Vagina (tissue), 2 donors: Measurements from ENCODE around the gene ZBTB7C. TPM values are rescaled to one million over a fixed set of nuclear protein-coding genes. Genes with fewer than 3 reads are reported as not detected.

Source experiments
- DNase-seq, 2 donors: peaks; one replicate each; pipeline ENCODE4 v3.0.0-alpha.2; 2017; ENCODE audit errors: extremely low spot score in 2 of 2
- H3K27ac ChIP-seq: fragments of 200-600 bp; sonication (generic); one replicate; pipeline ENCODE4 v1.5.1; 2019
- H3K27me3 ChIP-seq: fragments of 200-600 bp; sonication (generic); one replicate; pipeline ENCODE4 v1.5.1; 2019
- H3K36me3 ChIP-seq, 2 donors: fragments of 200-600 bp; sonication (generic); one replicate each; pipeline ENCODE4 v1.5.1; 2017 to 2019
- H3K4me1 ChIP-seq: fragments of 200-600 bp; sonication (generic); one replicate; pipeline ENCODE4 v1.5.1; 2019
- H3K4me3 ChIP-seq, 2 donors: fragments of 200-600 bp; sonication (generic); 1 replicate in 1 of 2; 2 replicates in 1 of 2; pipeline ENCODE4 v1.5.1; 2016 to 2019
- H3K9me3 ChIP-seq: fragments of 200-600 bp; sonication (generic); one replicate; pipeline ENCODE4 v1.5.1; 2019
- CTCF ChIP-seq, 3 experiments: fragments of 450-650 bp in 2 of 3; fragments of 200-600 bp in 1 of 3; sonication (generic) in 1 of 3; IDR thresholded peaks; one replicate each; pipeline ENCODE4 v1.5.1; 2017 to 2019; ENCODE audit warnings: antibody characterized with exemption in 3 of 3, mild to moderate bottlenecking in 2 of 3, moderate library complexity in 2 of 3
- POLR2A ChIP-seq, 2 donors: fragments of 450-650 bp; IDR thresholded peaks; one replicate each; pipeline ENCODE4 v1.6.1; 2017; ENCODE audit warnings: antibody characterized with exemption in 2 of 2, mild to moderate bottlenecking in 2 of 2, moderate library complexity in 2 of 2
- POLR2AphosphoS5 ChIP-seq, 2 donors: sonication (generic); formaldehyde crosslinking; IDR thresholded peaks; one replicate each; pipeline ENCODE4 v1.9.0; 2017; ENCODE audit warnings: antibody characterized with exemption in 2 of 2, mild to moderate bottlenecking in 2 of 2, low read depth in 1 of 2; ENCODE audit not compliant: insufficient read depth in 1 of 2
- intact Hi-C: fragments of 100-400 bp; cut with DNase I; formaldehyde crosslinking; loops from one replicate; pipeline ENCODE4 v1.15.1; 2023
- total RNA-seq: library from RNA; depleted of rRNA; stranded (reverse); fragments of >200 nt; gene quantifications from one replicate; pipeline ENCODE4 v1.2.3, GENCODE V29; 2016

Gene ZBTB7C
- total RNA-seq, 1 donor from 2014 or later, result 40.5 TPM

GRCh38 chr18:48356909-48357631 lies 52.1 kb downstream of the ZBTB7C start:
- Histone ChIP-seq H3K9me3 (no peaks in the 10 kb centered on the region), H3K4me1 (peaks cover 6% of the 10 kb centered on the region), H3K27me3 (no peaks in the 10 kb centered on the region), H3K36me3 (no peaks in the 10 kb centered on the region), H3K4me3 (no peak overlapping the region), H3K27ac (no peak overlapping the region)
- peak; percentile 70 to 75 for DNase-seq
- intact Hi-C loops, result no loop called here
- TF ChIP-seq CTCF (IDR thresholded peaks at IDR 0.05) (no peak), POLR2AphosphoS5 (IDR thresholded peaks at IDR 0.05; ENCODE audit: insufficient read depth in 1 of 2, low read depth in 1 of 2) (no peak), POLR2A (IDR thresholded peaks at IDR 0.05) (no peak)

GRCh38 chr18:48356151-48356745 lies 52.9 kb downstream of the ZBTB7C start:
- H3K36me3 ChIP-seq, result no peaks in the 10 kb centered on the region
- no peak overlapping the region for H3K4me3 ChIP-seq
- peaks cover 6% of the 10 kb centered on the region for H3K4me1 ChIP-seq
- no peaks in the 10 kb centered on the region for H3K9me3 ChIP-seq
- DNase-seq, result peak; percentile 60 to 64
- intact Hi-C loops, result no loop called here
- TF ChIP-seq POLR2A (IDR thresholded peaks at IDR 0.05) (no peak), CTCF (IDR thresholded peaks at IDR 0.05) (no peak), POLR2AphosphoS5 (IDR thresholded peaks at IDR 0.05; ENCODE audit: insufficient read depth in 1 of 2, low read depth in 1 of 2) (no peak)
- no peaks in the 10 kb centered on the region for H3K27me3 ChIP-seq
- H3K27ac ChIP-seq, result no peak overlapping the region

- intact Hi-C loops, result no loop called here
- peak in 1 of 2 donors; percentile 65 for DNase-seq
- H3K27me3 ChIP-seq, result no peaks in the 10 kb centered on the region
Observed at GRCh38 chr18:48355276-48356115, 53.7 kb downstream of the ZBTB7C start.

GRCh38 chr18:48354746-48355260 lies 54.4 kb downstream of the ZBTB7C start:
- DNase-seq, result peak in 1 of 2 donors; percentile 49
- intact Hi-C loops, result no loop called here
- H3K4me1 ChIP-seq, result peaks cover 6% of the 10 kb centered on the region

More at GRCh38 chr18:48355276-48356115, 53.7 kb downstream of the ZBTB7C start:
- Histone ChIP-seq H3K36me3 (no peaks in the 10 kb centered on the region), H3K4me3 (no peak overlapping the region), H3K9me3 (no peaks in the 10 kb centered on the region), H3K4me1 (peaks cover 6% of the 10 kb centered on the region), H3K27ac (no peak overlapping the region)
- TF ChIP-seq POLR2A (IDR thresholded peaks at IDR 0.05), result no peak
- no peak for TF ChIP-seq CTCF (IDR thresholded peaks at IDR 0.05)
- no peak for TF ChIP-seq POLR2AphosphoS5 (IDR thresholded peaks at IDR 0.05; ENCODE audit: insufficient read depth in 1 of 2, low read depth in 1 of 2)

More at GRCh38 chr18:48354746-48355260, 54.4 kb downstream of the ZBTB7C start:
- Histone ChIP-seq H3K9me3 (no peaks in the 10 kb centered on the region), H3K27ac (no peak overlapping the region), H3K4me3 (no peak overlapping the region), H3K27me3 (no peaks in the 10 kb centered on the region), H3K36me3 (no peaks in the 10 kb centered on the region)
- TF ChIP-seq POLR2AphosphoS5 (IDR thresholded peaks at IDR 0.05; ENCODE audit: insufficient read depth in 1 of 2, low read depth in 1 of 2), result no peak
- no peak for TF ChIP-seq POLR2A (IDR thresholded peaks at IDR 0.05)
- TF ChIP-seq CTCF (IDR thresholded peaks at IDR 0.05), result no peak
